Measurements from ENCODE around the gene MAP2K4. TPM values are rescaled to one million over a fixed set of nuclear protein-coding genes. Genes with fewer than 3 reads are reported as not detected.

Gene MAP2K4
- total and polyA plus RNA-seq, 2 experiments from 2014 or later: 24.5 to 34.5 TPM

GRCh38 chr17:12053552-12053951 is 32.9 kb downstream of the MAP2K4 start:
- in situ Hi-C loops (cut with MboI): no loop called here
- H3K27ac ChIP-seq: no peak overlapping the region
- no peaks in the 10 kb centered on the region for H3K4me1 ChIP-seq (ENCODE audit: insufficient read depth)
- no peaks in the 10 kb centered on the region for H3K9me2 ChIP-seq (ENCODE audit: insufficient read depth)
- H3F3A ChIP-seq (ENCODE audit: insufficient read depth): no peaks in the 10 kb centered on the region
- H3K36me3 ChIP-seq (ENCODE audit: low read depth): no peaks in the 10 kb centered on the region
- no peak overlapping the region for H3K9ac ChIP-seq
- WGBS, 2 experiments (ENCODE audit: low coverage in 1 of 2, low lambda C conversion rate in 2 of 2, missing lambda C conversion rate in 2 of 2): 88 to 91% methylated on average over 3 of the region's 3 CpGs
- DNase-seq: no peak
- no peaks in the 10 kb centered on the region for H3K27me3 ChIP-seq (replicated peaks; ENCODE audit: insufficient read depth)
- H3K79me2 ChIP-seq (ENCODE audit: insufficient read depth): peaks cover 98% of the 10 kb centered on the region
- H3K4me2 ChIP-seq (ENCODE audit: unreplicated experiment): no peak overlapping the region
- no peak overlapping the region for H2AFZ ChIP-seq
- TF ChIP-seq EZH2 (IDR thresholded peaks at IDR 0.05; ENCODE audit: insufficient read depth, poor library complexity, severe bottlenecking) (no peak), EZH2phosphoT487 (IDR thresholded peaks at IDR 0.05; ENCODE audit: insufficient read depth, low read depth) (no peak)
- no peak overlapping the region for H3K4me3 ChIP-seq
- H4K20me1 ChIP-seq (ENCODE audit: insufficient read depth): peaks cover 11% of the 10 kb centered on the region; the same call in 1 of the 2 replicates
- H3K9me3 ChIP-seq (ENCODE audit: low read depth): no peaks in the 10 kb centered on the region

DNA sequence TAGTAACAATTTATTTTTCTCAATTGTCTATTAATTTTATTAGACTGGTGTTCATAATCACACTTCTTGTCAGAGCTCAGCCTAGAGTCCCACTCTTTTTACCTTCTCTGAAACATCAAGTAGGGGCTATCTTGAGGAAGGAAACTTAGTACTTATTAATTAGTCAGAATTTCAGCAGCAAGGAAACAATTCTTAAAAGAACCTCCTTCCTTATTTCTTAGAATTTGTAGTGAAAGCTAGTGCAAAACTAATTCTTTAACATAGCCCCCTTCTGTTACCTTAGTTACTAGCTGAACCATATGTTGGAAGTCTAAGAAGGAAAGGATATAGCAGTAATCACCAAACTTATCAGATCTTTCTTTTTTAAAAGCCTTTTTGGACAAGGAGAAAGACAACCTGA is 35.2 kb downstream of the MAP2K4 start:
- H3K27me3 ChIP-seq (replicated peaks; ENCODE audit: insufficient read depth): no peaks in the 10 kb centered on the region
- H3K9ac ChIP-seq: no peak overlapping the region
- H3K4me3 ChIP-seq: no peak overlapping the region
- in situ Hi-C loops (cut with MboI): no loop called here
- TF ChIP-seq EZH2phosphoT487 (IDR thresholded peaks at IDR 0.05; ENCODE audit: insufficient read depth, low read depth) (no peak), EZH2 (IDR thresholded peaks at IDR 0.05; ENCODE audit: insufficient read depth, poor library complexity, severe bottlenecking) (no peak)
- no peaks in the 10 kb centered on the region for H3K9me3 ChIP-seq (ENCODE audit: low read depth)
- no peak overlapping the region for H3K4me2 ChIP-seq (ENCODE audit: unreplicated experiment)
- DNase-seq: no peak
- H4K20me1 ChIP-seq (ENCODE audit: insufficient read depth): no peaks in the 10 kb centered on the region; the same call in 1 of the 2 replicates
- no peaks in the 10 kb centered on the region for H3K4me1 ChIP-seq (ENCODE audit: insufficient read depth)
- H3F3A ChIP-seq (ENCODE audit: insufficient read depth): no peaks in the 10 kb centered on the region
- no peaks in the 10 kb centered on the region; the same call in 1 of the 2 replicates for H3K36me3 ChIP-seq (ENCODE audit: low read depth)
- no peak overlapping the region for H3K27ac ChIP-seq
- no peaks in the 10 kb centered on the region for H3K9me2 ChIP-seq (ENCODE audit: insufficient read depth)
- H2AFZ ChIP-seq: no peak overlapping the region
- H3K79me2 ChIP-seq (ENCODE audit: insufficient read depth): peaks cover 98% of the 10 kb centered on the region

- no peaks in the 10 kb centered on the region; the same call in 1 of the 2 replicates for H4K20me1 ChIP-seq (ENCODE audit: insufficient read depth)
- H3K4me3 ChIP-seq: no peak overlapping the region
- H3K9me3 ChIP-seq (ENCODE audit: low read depth): no peaks in the 10 kb centered on the region
- peaks cover 98% of the 10 kb centered on the region for H3K79me2 ChIP-seq (ENCODE audit: insufficient read depth)
- no peak for TF ChIP-seq EZH2phosphoT487 (IDR thresholded peaks at IDR 0.05; ENCODE audit: insufficient read depth, low read depth)
- TF ChIP-seq EZH2 (IDR thresholded peaks at IDR 0.05; ENCODE audit: insufficient read depth, poor library complexity, severe bottlenecking): no peak
- no peak overlapping the region for H2AFZ ChIP-seq
- DNase-seq: no peak
- H3K4me1 ChIP-seq (ENCODE audit: insufficient read depth): no peaks in the 10 kb centered on the region
- 100% methylated on average over 1 of the region's 1 CpG for WGBS, 2 experiments (ENCODE audit: low coverage in 1 of 2, low lambda C conversion rate in 2 of 2, missing lambda C conversion rate in 2 of 2)
- H3K27ac ChIP-seq: no peak overlapping the region
- no peaks in the 10 kb centered on the region; the same call in 1 of the 2 replicates for H3K36me3 ChIP-seq (ENCODE audit: low read depth)
- H3K9ac ChIP-seq: no peak overlapping the region
- no peaks in the 10 kb centered on the region for H3F3A ChIP-seq (ENCODE audit: insufficient read depth)
- H3K9me2 ChIP-seq (ENCODE audit: insufficient read depth): no peaks in the 10 kb centered on the region
- in situ Hi-C loops (cut with MboI): no loop called here
- no peaks in the 10 kb centered on the region for H3K27me3 ChIP-seq (replicated peaks; ENCODE audit: insufficient read depth)
- no peak overlapping the region for H3K4me2 ChIP-seq (ENCODE audit: unreplicated experiment)
Observed at GRCh38 chr17:12057520-12057919, 36.8 kb downstream of the MAP2K4 start.

DNA sequence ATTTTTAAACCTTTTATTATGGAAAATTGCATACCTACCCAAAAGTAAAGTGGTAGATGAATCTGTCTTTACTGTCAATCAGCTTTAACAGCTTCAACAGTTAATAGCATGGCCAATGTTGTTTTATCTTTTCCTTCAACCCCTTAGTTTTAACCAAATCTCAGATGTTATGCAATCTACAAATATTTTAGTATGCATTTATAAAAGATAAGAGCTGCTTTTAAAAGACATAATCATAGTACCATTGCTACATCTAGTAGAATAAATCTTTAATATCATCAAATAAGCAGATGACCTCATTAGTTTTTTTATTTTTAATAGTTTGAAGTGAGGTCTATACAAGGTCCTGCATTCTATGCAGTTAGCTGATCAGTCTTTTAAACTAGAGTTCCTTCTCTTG is 37.9 kb downstream of the MAP2K4 start:
- TF ChIP-seq EZH2 (IDR thresholded peaks at IDR 0.05; ENCODE audit: insufficient read depth, poor library complexity, severe bottlenecking) (no peak), EZH2phosphoT487 (IDR thresholded peaks at IDR 0.05; ENCODE audit: insufficient read depth, low read depth) (no peak)
- Histone ChIP-seq H3K36me3 (ENCODE audit: low read depth) (peaks cover 8% of the 10 kb centered on the region), H3F3A (ENCODE audit: insufficient read depth) (0 out of 2 replicates have a peak, but pooled peaks cover 5% of the 10 kb centered on the region), H4K20me1 (ENCODE audit: insufficient read depth) (peaks cover 6% of the 10 kb centered on the region), H3K9ac (no peak overlapping the region), H3K9me3 (ENCODE audit: low read depth) (no peaks in the 10 kb centered on the region), H3K4me2 (ENCODE audit: unreplicated experiment) (no peak overlapping the region), H3K27me3 (replicated peaks; ENCODE audit: insufficient read depth) (no peaks in the 10 kb centered on the region), H3K4me1 (ENCODE audit: insufficient read depth) (no peaks in the 10 kb centered on the region), H3K9me2 (ENCODE audit: insufficient read depth) (no peaks in the 10 kb centered on the region), H3K27ac (no peak overlapping the region), H3K79me2 (ENCODE audit: insufficient read depth) (peaks cover 98% of the 10 kb centered on the region), H3K4me3 (no peak overlapping the region), H2AFZ (no peak overlapping the region)
- in situ Hi-C loops (cut with MboI): no loop called here
- no peak for DNase-seq

- no peak overlapping the region for H3K4me2 ChIP-seq (ENCODE audit: unreplicated experiment)
- H3K9ac ChIP-seq: no peak overlapping the region
- H2AFZ ChIP-seq: no peak overlapping the region
- 97 to 98% methylated on average over 3 of the region's 3 CpGs for WGBS, 2 experiments (ENCODE audit: low coverage in 1 of 2, low lambda C conversion rate in 2 of 2, missing lambda C conversion rate in 2 of 2)
- no peak overlapping the region for H3K4me3 ChIP-seq
- no peak for DNase-seq
- no peaks in the 10 kb centered on the region for H3K4me1 ChIP-seq (ENCODE audit: insufficient read depth)
- no peaks in the 10 kb centered on the region for H3K9me3 ChIP-seq (ENCODE audit: low read depth)
- no peak overlapping the region for H3K27ac ChIP-seq
- 0 out of 2 replicates have a peak, but pooled peaks cover 5% of the 10 kb centered on the region for H3F3A ChIP-seq (ENCODE audit: insufficient read depth)
- H3K9me2 ChIP-seq (ENCODE audit: insufficient read depth): no peaks in the 10 kb centered on the region
- TF ChIP-seq EZH2 (IDR thresholded peaks at IDR 0.05; ENCODE audit: insufficient read depth, poor library complexity, severe bottlenecking) (no peak), EZH2phosphoT487 (IDR thresholded peaks at IDR 0.05; ENCODE audit: insufficient read depth, low read depth) (no peak)
- peaks cover 8% of the 10 kb centered on the region for H4K20me1 ChIP-seq (ENCODE audit: insufficient read depth)
- peaks cover 94% of the 10 kb centered on the region for H3K79me2 ChIP-seq (ENCODE audit: insufficient read depth)
- H3K27me3 ChIP-seq (replicated peaks; ENCODE audit: insufficient read depth): no peaks in the 10 kb centered on the region
- H3K36me3 ChIP-seq (ENCODE audit: low read depth): peaks cover 15% of the 10 kb centered on the region
- in situ Hi-C loops (cut with MboI): loop anchor here (10.0 kb wide), 1 partner anchor 57 kb away; no protein-coding TSS in a partner anchor
Observed at GRCh38 chr17:12062249-12062648, 41.6 kb downstream of the MAP2K4 start.
